H1 (cell line): Measurements from ENCODE around the gene SPOCK2. TPM values are rescaled to one million over a fixed set of nuclear protein-coding genes. Genes with fewer than 3 reads are reported as not detected.

Source experiments
- BRCA1 ChIP-seq: IDR thresholded peaks from 2 replicates; pipeline ENCODE4 v1.6.1; 2012; ENCODE audit warnings: low read depth, low read length, improper control_type of control experiment
- KDM5A ChIP-seq: fragments of 200-600 bp; IDR thresholded peaks from 2 replicates; pipeline ENCODE4 v1.7.1; 2012; ENCODE audit warnings: mild to moderate bottlenecking, low read length, inconsistent platforms, mixed read lengths
- SP1 ChIP-seq: IDR thresholded peaks from 2 replicates; pipeline ENCODE4 v1.6.1; 2011; ENCODE audit warnings: low read depth, low read length
- YY1 ChIP-seq: IDR thresholded peaks from 2 replicates; pipeline ENCODE4 v1.6.1; 2011; ENCODE audit warnings: low read depth, mild to moderate bottlenecking, low read length
- polyA plus RNA-seq, 7 experiments: library from polyadenylated mRNA; depleted of rRNA in 3 of 7; stranded (reverse) in 5 of 7; unstranded in 2 of 7; fragments of >200 nt in 5 of 7; fragments of 200-250 nt in 2 of 7; gene quantifications; 1 replicate in 5 of 7; 2 replicates in 1 of 7; 4 replicates in 1 of 7; pipeline versions ENCODE4 v1.2.1 to v1.2.3, GENCODE V29; 2011 to 2013; ENCODE audit warnings: missing spikeins in 2 of 7, mixed read lengths in 2 of 7
- total RNA-seq: library from RNA; stranded (reverse); fragmentation: NEBNext Ultra II Directional; extraction: Animal tissue kit (Norgen Biotek cat#: 25700); gene quantifications from 2 replicates; pipeline ENCODE4 v1.2.1, GENCODE V29; 2021

SPOCK2 gene
- total and polyA plus RNA-seq, 2 of the 8 experiments (the other 6 are each of a cell fraction or from before 2014, with no cell fraction given), result 1.5 to 1.9 TPM

DNA sequence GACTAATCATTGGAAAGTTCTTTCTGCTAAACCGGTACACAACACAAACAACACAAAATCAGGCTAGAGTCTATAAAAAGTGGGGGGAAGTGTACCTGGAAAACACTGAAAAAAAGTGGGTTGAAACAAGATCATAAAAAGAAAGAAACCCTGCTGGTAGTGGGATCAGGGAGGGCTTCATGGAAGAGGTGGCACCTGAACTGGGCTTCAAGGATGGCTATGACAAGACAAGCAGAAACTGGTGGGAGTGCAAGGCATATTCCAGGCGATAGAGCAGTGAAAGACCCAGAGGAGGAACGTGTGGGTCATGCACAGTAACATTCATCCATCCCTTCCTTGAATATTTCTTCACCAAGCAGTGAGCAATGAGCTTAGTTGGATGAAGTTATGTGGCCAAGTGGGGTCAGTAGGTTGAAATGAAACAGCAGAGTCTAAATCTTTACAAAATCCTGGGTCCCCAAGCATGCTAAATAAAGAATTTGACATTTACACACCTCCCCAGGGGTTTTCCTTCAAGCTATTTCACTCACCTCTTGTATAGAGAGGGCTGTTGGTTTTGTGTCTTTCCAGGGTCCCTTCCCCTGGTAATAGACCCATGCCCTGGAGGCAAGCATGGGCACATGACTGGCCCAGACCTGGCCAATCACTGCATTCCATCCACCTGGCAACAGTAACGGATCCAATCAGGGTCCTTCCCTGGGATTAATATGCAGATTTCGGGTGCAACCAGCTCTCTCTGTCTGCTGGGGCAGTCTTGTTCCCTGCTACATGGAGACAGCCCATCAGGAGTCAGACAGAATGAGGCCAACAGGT, 38.2 kb downstream of the SPOCK2 start (continued):
- TF ChIP-seq YY1 (no peak), BRCA1 (no peak), SP1 (peak; percentile 84), KDM5A (no peak)
